ENCODE measurements around the gene OPCML.

- TF ChIP-seq CTCF (IDR thresholded peaks at IDR 0.05) (no peak), POLR2A (IDR thresholded peaks at IDR 0.05) (no peak)
These were observed 887.6 kb downstream of the OPCML start for GRCh38 chr11:132644520-132645239.
